Measurements from ENCODE around the gene RADIL. TPM values are rescaled to one million over a fixed set of nuclear protein-coding genes. Genes with fewer than 3 reads are reported as not detected.

Gene RADIL
- total RNA-seq, 1 donor from 2014 or later: 4.0 TPM

GRCh38 chr7:4919969-4920766, 36.7 kb upstream of the RADIL start:
- no peak overlapping the region for H3K27ac Mint-ChIP-seq
- no peak for TF ChIP-seq CTCF (IDR thresholded peaks at IDR 0.05; ENCODE audit: unreplicated experiment)
- H3K9me3 Mint-ChIP-seq: no peaks in the 10 kb centered on the region
- peaks cover 15% of the 10 kb centered on the region for H3K27me3 Mint-ChIP-seq (ENCODE audit: low read depth)
- H3K4me1 Mint-ChIP-seq: no peaks in the 10 kb centered on the region
- no peaks in the 10 kb centered on the region for H3K36me3 Mint-ChIP-seq
- no peak overlapping the region for H3K4me3 Mint-ChIP-seq
- DNase-seq (ENCODE audit: low spot score in 2 of 2, unreplicated experiment in 2 of 2): no peak

GRCh38 chr7:4916113-4916512, 32.6 kb upstream of the RADIL start:
- DNase-seq (ENCODE audit: low spot score in 2 of 2, unreplicated experiment in 2 of 2): no peak
- Mint-ChIP-seq H3K27ac (no peak overlapping the region), H3K9me3 (no peaks in the 10 kb centered on the region), H3K4me1 (no peaks in the 10 kb centered on the region), H3K27me3 (ENCODE audit: low read depth) (peaks cover 5% of the 10 kb centered on the region), H3K36me3 (no peaks in the 10 kb centered on the region), H3K4me3 (no peak overlapping the region)
- no peak for TF ChIP-seq CTCF (IDR thresholded peaks at IDR 0.05; ENCODE audit: unreplicated experiment)

- H3K27me3 Mint-ChIP-seq (ENCODE audit: low read depth): peaks cover 10% of the 10 kb centered on the region
- H3K36me3 Mint-ChIP-seq: no peaks in the 10 kb centered on the region
- no peak for TF ChIP-seq CTCF (IDR thresholded peaks at IDR 0.05; ENCODE audit: unreplicated experiment)
- H3K4me3 Mint-ChIP-seq: no peak overlapping the region
- no peaks in the 10 kb centered on the region for H3K4me1 Mint-ChIP-seq
- H3K9me3 Mint-ChIP-seq: no peaks in the 10 kb centered on the region
- DNase-seq (ENCODE audit: low spot score in 2 of 2, unreplicated experiment in 2 of 2): no peak
- H3K27ac Mint-ChIP-seq: no peak overlapping the region
These were observed 27.8 kb upstream of the RADIL start for GRCh38 chr7:4911111-4911828.

- no peak for DNase-seq (ENCODE audit: low spot score in 2 of 2, unreplicated experiment in 2 of 2)
- no peak overlapping the region for H3K4me3 Mint-ChIP-seq
- H3K27me3 Mint-ChIP-seq (ENCODE audit: low read depth): peaks cover 34% of the 10 kb centered on the region
- H3K9me3 Mint-ChIP-seq: no peaks in the 10 kb centered on the region
- H3K4me1 Mint-ChIP-seq: no peaks in the 10 kb centered on the region
- H3K27ac Mint-ChIP-seq: no peak overlapping the region
- H3K36me3 Mint-ChIP-seq: no peaks in the 10 kb centered on the region
- TF ChIP-seq CTCF (IDR thresholded peaks at IDR 0.05; ENCODE audit: unreplicated experiment): no peak
These were observed 23.2 kb upstream of the RADIL start for GRCh38 chr7:4906682-4907081.

GRCh38 chr7:4905171-4905570, 21.7 kb upstream of the RADIL start:
- Mint-ChIP-seq H3K4me1 (no peaks in the 10 kb centered on the region), H3K27ac (no peak overlapping the region), H3K4me3 (no peak overlapping the region), H3K27me3 (ENCODE audit: low read depth) (peaks cover 42% of the 10 kb centered on the region), H3K36me3 (no peaks in the 10 kb centered on the region), H3K9me3 (no peaks in the 10 kb centered on the region)
- TF ChIP-seq CTCF (IDR thresholded peaks at IDR 0.05; ENCODE audit: unreplicated experiment): no peak
- DNase-seq (ENCODE audit: low spot score in 2 of 2, unreplicated experiment in 2 of 2): no peak
